HG03520 (cell line): Measurements from ENCODE around the gene RNF208.

Experiments used
- ATAC-seq: cut with Tn5 transposase; IDR thresholded peaks from one replicate; pipeline ENCODE4 v1.9.1; 2021; ENCODE audit warnings: mild to moderate bottlenecking, moderate library complexity; ENCODE audit not compliant: unreplicated experiment

Gene RNF208

DNA sequence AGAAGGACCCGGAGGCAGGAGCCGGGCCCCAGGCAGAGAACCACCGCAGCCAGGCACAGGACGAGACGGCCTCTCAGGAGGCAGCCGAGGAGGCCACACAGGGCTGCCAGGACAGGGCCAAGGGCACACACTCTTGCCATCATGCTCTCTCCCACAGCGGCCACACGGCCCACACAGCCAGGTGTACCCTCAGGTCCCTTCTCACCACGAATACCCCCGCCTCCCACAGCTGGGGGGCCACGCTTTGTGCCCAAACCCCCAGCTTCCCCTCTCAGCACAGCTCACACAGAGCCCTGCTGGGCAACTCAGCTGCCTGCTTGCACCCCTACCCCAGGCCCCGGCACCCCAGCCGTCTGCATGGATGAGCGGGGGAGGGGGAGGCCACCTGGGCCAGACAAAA, 28.3 kb downstream of the RNF208 start:
- ATAC-seq: no peak

DNA sequence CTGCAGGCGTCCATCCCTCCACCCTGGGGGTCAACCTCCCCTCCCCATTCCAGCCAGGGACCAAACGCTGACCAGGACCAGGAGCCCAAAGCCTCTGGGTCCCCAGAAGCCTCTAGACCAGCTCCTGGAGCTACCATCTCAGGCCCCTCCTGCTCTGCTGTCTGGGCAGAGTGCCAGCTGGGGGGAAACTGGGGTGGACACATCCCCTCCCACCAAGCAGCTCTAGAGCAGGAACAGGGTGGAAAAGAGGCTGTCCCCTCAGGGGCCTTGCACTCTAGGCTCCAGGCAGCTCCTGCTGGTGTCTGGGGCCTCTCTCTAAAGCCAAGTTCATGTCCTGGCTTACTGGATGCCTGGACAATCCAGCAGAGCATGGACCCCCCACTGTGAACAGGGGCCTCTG, 29.2 kb downstream of the RNF208 start:
- no peak for ATAC-seq

DNA sequence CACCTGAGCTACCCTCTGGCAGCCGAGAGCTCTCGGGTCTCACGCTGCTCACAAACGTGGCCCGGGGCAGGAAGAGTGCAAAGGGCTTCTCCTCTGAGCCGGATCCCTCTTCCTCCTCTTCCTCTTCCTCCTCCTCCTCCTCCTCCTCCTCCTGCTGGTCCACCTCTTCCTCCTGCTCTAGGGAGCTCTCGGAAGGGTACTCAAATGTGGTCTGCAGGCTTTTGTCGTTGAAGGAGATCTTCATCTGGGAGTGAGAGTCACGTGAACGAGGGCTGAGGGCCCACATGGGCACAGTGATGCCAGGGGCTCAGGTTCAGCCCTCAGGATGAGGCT, 29.6 kb downstream of the RNF208 start:
- ATAC-seq: no peak

DNA sequence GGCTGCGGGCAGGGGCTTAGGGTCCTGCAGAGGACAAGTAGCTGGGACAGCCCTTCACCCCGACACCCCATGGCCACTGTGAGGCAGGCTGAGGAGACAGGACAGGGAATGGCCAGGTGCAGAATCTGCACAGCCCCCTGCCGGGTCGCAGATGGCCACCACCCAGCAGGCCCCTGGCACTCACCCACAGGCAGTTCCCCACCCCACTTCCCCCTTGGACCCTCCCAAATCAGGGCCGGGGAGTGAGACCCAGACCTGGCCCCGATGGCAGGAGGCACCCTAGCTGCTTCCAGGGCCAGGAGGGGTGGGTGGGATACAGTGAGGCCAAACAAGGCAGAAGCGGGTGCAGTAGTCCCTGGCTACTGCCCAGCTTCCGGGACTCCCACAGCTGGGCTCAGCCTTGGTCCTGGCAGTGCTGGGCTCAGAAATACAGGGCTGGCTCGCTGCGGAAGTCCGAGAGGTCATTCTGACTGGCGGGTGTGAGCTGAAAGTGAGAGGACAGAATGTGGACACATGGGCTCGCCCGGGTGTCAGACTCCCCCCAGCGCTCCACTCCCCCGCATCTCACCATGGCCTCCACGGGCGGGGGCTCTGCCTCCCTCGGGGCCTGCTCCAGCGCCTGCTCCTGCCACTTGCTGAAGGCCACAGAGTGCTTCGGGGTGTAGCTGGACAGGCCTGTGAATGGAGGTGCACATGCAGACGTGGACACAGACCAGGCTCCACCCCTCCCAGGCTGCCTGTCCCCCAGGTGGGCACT, 30.2 kb downstream of the RNF208 start:
- no peak for ATAC-seq

DNA sequence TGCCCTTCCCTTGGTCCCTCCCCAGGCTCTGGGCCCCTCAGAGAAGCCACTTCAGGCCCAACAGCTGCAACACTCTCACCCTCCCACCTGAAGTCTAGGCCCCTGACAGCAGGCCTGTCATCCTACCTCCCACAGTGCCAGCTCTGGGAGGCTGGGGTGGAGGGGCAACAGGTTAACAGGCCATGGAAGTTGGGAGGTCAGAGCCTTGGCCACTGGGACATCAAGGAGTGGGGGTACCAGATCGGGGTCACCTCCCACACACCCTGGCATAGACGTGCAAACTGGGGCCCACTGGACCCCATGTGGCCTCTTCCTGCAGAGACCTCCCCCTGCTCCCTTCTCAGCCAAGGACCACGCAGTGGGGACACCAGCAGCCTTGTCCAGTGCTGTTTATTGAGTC, 30.8 kb downstream of the RNF208 start:
- ATAC-seq: no peak

DNA sequence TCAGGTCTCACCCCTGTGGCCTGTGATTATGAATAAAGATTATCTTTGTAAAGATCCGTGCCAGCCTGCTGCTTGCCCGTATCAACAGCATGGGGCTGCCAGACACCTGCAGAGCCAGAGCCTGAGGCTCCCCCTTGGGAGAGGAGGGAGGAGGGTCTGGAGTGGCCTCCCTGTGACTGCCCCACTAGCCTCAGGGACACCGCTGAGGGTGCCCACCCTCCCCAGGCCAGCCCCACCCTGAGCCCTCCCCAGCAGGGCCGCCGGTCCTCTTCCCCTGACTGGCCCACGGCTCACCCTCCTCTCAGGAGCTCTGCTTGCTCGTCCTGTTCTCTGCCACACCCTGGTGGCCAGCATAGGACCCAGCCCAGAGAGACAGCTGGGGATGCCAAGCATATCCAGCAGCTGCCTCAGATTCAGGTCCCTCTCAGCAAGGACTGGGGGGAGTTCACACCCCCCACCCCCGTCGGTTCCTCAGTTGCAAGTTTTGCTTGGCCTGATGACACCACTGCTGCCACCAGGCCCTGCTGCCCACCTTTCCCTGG, 31.7 kb downstream of the RNF208 start:
- ATAC-seq: no peak

DNA sequence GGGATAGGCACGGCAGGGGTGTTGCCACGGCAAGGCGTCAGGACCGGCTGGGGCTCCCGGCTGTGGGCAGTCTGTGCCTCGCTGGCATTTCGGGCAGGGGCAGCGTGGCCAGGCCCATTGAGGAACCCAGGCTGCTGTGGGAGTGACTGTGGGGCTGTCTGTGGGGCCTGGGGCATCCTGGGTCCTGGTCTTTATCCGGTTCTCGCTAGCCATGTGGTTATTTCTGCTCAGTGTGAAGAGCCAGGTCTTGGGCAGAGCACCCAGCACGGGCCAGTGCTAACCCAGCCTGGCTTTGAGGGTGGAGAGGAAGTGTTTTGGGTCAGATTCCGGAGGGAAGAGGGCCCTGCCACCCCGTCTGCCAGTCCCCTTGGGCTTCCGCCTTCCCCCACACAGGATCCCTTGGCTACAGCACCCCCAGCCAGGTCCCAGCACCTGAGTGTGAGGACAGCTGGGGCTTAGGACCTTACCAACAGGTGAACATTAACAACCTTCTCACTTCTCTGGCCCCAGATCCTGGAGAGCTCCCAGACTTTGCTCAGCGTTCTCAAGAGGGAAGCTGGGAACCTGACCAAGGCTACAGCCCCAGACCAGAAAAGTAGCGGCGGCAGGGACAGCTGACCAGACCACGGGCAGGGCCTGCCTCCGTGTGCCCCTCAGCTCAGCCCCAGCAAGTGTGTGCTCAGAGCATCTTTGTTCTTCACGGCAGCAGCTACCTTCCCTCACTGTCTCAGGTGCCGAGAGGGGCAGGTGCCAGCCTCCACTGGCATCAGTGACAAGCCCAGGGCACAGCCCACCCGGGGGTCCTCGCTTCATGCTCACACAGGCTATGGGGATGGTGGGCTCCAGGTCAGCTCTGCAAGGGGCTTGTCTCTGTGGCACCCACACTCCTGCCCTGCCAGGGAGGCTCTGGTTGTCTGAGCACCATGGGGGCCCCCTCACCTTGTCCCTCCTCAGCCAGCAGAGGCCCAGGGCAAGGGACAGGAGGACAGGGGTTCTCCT, 32.4 kb downstream of the RNF208 start:
- ATAC-seq: no peak

DNA sequence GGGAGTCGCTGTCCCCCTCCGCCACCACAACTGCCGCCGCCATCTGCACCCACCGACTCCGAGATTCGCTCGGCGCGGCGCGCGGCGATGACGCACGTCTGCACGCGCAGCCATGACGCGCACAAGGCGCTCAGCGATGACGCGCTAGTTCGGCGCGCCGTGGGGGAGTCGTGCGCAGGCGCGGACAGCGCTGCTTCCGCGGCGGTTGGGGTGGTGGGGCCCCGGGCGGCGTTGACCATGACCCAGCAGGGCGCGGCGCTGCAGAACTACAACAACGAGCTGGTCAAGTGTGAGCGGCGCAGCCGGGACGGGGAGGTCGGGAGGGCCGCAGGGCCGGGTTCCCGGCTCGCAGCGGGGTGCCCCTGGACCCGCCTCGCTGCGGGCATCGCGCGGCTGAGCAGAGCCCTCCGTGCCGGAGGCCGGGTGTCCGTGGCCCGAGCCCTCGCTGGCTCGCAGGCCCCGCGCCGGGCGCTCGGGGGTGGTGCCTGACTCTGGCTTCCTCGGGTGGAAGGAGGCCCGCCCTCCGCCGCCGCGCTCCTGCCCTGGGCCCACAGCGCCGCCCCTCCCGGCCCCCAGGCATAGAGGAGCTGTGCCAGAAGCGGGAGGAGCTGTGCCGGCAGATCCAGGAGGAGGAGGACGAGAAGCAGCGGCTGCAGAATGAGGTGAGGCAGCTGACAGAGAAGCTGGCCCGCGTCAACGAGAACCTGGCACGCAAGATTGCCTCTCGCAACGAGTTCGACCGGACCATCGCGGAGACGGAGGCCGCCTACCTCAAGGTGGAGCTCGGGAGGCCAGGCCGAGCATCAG, 33.3 kb downstream of the RNF208 start, which contains the start of the genes ANAPC2 and SSNA1:
Gene ANAPC2, minus strand, starts transcription at position 71 of the 807 bp plus-strand sequence. Its CDS starts 28 bp downstream, at position 43.
Gene SSNA1, plus strand, starts transcription at position 187 of the 807 bp plus-strand sequence. Its CDS starts 51 bp downstream, at position 238.
- peak; percentile 76 for ATAC-seq

DNA sequence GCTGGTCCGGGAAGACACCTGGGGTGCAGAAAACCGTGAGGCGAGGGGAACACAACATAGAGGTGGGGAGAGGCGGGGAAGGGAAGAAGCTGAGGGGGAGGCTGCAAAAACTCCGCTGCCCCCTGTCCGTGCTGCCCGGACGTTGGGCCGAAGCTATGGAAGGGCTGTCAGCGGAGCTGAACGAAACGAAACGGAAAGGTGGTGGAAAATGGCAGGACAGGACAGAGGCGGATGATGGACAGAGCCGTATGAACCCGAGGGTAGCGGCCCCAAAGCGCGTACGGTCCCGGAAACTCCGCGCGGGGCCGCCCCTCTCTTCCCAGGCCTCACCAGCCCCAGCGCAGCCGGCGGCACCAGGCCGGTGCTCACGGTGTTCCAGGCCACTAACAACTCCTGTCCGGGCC, 34.0 kb downstream of the RNF208 start:
- ATAC-seq: no peak

DNA sequence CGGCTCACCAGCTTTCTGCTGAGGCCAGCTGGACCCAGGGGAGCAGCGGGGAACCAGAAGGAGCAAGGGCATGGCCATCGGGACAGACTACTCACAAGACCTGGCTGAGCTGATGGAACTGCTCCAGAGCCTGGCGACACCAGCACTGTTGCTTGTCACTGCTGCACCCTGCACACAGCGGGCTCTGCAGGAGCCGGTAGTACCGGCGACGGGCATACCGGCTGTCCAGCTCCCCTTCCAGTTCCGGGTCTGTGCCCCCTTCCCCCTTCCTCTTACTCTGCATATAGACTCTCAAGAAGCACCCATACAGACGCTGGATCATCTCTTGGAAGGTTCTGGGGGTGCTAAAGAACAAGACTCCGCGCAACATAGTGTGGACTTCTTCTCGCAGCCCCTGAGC, 34.7 kb downstream of the RNF208 start:
- ATAC-seq: no peak

DNA sequence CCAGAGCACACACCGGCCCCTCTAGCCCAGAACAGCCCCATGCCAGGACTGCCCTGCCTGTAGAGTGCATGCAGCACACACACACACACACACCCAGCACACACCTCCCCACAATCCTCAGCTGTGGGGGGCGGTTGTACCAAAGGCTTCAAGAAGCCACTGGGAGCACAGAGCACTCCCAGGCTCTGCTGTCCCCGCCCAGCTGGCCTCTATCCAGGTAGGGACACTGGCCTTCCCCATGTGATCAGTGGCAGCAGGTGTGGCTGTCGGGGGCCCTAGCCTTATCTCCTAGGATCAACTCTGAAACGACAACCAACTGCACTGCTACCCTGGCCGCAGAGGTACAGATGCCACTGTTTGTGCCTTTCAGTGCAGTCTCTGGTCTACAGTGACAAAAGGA, 35.7 kb downstream of the RNF208 start:
- ATAC-seq: no peak

DNA sequence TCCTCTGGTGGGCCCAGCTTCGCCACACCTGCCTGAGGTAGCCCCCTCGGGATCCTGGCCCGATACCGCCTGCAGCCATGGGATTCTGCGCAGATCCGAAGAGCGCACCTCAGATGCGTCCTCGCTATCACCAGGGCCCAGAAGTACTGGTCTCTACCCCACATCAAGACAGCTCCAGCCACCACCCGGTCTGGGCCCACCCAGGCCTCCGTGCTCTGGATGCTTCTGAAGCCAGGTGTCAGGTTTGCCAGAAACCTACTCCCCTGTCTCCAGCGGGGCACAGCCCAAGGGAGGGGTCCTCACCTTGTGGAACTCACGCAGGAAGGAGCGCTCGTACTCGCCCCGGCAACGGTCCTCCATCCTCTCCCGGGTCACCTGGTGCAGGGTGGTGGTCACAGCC, 36.1 kb downstream of the RNF208 start:
- no peak for ATAC-seq

DNA sequence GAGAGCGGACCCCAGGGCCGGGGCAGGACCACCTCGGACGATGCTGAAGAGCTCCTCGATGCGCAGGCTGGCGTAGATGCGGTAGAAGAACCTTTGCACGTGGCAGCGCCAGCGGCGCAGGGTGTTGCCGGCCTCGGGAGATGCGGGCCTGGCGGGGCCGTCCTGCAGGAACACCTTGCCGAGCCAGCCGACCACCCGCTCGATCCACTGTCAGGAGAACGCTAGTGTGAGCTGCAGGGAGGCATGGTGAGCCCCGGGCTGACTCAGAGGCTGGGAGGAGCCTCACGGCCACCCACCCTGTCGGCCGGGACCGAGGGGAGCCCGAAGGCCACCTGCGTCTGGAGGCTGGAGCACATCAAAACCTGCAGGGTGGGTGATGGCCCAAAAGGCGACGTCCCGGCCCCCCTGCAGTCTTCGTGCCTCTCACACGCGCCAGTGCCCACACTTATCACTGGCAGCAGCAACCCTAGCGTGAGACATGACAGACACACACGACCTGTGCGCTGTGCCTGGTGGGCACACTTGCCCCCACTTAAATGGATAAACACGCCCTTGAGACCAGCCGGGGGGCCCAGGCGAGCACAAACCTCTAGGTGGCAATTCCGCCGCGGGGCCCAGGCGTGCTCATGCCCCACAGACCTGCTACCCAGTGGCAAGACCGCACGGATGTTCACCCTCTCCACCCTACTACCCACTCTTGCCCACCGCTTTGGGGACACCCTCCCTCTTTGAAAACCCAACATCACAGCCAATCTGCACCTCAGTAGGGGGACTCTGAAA, 37.0 kb downstream of the RNF208 start:
- ATAC-seq: no peak

DNA sequence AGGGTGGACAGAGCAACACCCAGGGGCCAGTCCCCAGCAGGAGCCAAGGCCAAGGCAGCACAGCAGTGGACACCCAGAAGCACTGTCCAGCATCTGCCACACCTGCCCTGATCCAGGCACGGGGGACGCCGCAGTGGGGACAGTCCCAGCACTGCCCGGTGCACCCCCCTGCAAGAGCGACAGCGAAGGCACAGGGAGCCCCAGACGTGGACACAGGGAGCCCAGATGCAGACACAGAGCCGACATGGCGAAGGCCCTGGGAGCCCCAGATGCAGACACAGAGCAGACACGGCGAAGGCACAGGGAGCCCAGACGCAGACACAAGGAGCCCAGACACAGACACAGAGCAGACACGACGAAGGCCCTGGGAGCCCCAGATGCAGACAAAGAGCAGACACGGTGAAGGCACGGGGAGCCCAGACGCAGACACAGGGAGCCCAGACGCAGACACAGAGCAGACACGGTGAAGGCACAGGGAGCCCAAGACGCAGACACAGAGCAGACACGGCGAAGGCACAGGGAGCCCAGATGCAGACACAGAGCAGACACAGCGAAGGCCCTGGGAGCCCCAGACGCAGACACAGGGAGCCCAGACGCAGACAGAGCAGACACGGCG, 38.0 kb downstream of the RNF208 start:
- ATAC-seq: no peak

DNA sequence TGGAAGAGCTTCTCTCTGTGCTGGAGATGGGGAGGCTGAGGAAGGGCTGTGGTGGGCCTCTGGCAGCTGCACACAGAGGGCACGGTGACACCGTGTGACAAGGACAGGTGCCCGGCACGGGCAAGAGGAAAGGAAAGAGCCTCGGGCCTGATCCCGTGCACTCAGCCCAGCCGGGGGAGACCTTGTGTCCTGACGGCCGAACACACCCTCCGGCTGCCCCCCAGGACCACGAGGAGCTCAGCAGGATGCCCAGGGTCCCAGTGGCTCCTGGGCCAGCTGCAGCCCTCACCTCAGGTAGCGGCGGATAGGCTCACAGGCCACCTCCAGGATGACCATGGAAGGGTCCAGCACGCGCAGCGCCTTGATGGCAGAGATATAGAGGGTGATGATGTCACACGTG, 39.2 kb downstream of the RNF208 start:
- ATAC-seq: no peak

DNA sequence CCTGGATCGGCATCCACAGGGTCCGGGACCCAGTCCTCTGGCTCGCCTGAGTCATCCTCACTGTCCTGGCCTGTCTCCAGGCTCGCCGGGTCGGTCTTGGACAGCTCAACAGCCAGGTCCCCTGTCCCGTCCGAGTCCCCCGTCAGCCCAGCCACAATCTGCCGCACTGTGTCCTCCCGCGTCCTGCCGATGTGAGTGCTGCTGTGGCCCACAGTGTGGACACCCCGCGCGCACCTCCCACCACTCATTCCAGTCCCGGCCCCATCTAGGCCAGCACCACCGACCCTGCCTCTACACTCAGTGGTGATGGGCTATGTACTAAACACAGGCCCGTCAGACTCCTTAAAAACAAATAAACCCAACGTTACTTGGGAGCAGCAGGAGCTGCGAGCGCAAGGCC, 40.4 kb downstream of the RNF208 start:
- no peak for ATAC-seq

DNA sequence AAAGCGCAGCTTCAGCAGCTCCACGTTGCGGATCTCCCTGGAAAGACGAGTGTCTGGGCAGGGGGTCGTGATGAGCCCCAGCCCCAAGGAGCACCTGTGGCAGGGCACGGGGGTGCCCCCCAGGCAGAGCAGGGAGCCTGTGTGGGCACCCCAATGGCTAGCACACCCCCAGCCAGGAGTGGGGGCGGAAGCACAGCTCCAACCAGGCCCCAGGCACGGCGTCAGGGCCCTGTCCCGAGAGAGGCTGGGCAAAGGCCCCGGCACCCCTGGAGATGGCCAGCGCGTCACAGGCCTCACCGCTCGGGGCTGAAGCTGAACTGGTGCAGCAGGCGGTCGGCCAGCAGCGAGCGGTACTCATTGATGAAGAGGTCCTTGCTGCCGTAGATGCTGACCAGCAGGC, 41.5 kb downstream of the RNF208 start:
- no peak for ATAC-seq

DNA sequence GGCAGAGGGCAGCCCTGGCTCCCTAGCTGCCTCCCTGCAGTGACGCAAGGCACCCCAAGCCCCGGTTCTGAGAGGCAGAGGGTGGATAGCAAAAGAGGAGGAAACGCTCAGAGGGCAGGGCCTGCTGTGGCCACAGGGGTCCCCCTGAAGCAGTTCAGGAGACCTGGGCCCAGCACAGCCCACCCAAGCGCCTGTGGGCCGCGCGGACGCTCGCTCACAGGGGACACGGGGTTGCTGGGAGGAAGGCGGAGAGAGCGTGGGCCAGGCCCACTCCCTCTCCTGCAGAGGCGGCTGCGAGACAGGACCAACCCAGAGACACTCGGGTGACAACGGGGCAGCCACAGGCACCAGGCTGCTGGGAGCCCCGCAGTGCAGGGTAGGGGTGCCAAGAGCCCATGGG, 42.3 kb downstream of the RNF208 start:
- no peak for ATAC-seq

DNA sequence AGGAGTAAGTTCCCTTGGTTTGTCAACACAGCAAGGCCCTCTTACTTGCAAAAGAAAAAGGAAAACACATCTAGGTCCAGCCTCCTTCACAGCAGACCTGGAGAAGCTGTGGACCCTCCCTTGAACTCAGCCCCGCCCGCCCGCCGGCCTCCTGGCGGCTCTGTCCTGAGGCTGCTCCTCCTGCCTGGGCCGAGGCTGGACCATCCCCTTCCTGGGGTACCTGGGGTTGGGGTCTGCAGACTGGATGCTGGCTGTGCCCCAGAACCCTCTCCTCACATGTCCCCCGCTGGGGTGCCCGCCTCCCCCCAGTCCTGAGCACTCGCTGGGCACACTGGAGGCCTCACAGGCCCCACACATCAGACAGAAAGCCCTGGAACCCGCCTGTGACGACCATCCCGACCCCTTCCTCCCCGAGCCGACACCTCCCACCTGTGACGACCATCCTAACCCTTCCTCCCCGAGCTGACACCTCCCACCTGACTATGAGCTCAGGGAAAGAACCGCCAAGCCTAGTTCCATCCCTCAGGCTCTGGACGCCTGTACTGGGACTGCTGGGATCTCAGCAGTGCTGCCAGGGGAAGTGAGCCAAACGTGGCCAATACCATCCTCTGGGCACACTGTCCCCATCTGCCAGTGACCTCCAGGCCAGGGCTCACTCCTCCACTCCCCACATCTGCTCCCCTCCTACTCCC, 43.0 kb downstream of the RNF208 start:
- ATAC-seq: no peak
